CD4-positive, alpha-beta T cell treated with Interleukin-10 for 1 hour (primary cell): Measurements from ENCODE around the gene RAB36.

Experiments
- DNase-seq: peaks from one replicate; pipeline ENCODE4 v3.0.0-alpha.2; 2020

Gene RAB36

DNA sequence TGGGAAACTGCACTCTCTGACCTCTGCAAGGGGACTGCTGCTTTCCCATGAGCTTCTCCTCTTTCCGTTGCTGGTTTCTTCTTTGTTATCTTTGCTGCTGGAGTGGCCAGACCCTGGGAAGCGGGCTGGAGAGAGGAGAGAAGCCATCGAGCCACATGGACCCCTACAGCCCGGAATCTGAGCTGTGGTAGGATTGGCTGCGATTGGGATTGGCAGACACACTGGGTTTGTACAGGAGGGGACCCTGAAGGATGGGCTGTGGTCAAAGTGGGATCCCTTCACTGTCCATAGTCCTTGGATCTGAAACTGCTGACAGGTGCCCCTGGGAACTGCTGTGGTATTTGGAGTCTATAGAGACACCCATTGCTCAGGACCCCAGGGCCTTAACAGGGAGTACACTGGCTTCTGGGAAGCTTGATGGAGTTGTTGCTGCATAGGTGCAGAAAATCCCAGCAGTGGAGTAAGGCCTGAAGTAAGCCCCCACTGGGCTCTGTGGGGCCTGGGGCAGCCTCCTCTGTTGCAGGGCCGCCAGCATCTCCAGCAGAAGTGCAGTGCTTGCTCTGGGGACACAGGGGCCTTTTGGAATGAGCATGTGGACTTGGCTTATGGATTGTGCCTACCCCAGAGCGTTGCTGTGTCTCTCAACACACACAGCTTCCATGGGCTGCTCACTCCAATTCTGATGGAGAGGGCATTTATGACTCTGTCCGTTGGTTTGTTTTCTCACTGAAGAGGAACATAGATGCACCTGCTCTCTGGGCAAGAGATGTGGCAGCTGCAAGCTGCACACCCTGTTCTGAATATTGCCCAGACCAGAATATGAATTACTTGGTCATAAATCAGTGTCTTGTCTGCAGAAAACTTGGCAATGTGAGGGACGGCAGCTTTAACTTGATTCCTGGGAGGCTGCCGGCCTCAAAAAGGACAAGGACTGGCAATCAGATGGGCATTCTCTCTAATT, 67.1 kb downstream of the RAB36 start:
- DNase-seq = no peak

DNA sequence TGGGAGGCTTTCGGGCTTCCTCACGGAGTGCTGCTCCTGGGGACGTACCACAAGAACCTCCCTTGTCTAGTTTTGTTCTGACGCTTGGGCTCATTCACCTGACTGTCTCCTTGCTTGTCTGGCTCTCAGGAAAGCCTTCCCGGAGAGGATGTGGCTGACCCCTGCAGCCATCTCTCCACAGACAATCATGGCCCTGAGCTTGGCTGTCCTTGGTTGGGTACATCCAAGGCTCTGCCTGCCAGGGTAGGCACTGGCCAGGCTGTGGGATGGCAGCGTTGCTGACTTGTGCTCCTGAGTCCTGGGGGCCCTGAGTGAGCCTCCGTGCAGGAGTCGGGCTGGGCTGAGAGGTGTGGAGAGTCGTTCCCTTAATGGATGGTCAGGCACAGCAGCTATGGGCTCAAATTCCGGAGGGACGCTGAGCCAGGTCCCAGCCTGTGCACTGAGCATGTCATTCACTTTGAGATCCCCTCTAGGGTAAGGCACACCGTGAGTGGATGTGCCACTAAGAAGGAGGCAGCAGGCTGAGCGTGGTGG, 67.8 kb downstream of the RAB36 start:
- no peak for DNase-seq

DNA sequence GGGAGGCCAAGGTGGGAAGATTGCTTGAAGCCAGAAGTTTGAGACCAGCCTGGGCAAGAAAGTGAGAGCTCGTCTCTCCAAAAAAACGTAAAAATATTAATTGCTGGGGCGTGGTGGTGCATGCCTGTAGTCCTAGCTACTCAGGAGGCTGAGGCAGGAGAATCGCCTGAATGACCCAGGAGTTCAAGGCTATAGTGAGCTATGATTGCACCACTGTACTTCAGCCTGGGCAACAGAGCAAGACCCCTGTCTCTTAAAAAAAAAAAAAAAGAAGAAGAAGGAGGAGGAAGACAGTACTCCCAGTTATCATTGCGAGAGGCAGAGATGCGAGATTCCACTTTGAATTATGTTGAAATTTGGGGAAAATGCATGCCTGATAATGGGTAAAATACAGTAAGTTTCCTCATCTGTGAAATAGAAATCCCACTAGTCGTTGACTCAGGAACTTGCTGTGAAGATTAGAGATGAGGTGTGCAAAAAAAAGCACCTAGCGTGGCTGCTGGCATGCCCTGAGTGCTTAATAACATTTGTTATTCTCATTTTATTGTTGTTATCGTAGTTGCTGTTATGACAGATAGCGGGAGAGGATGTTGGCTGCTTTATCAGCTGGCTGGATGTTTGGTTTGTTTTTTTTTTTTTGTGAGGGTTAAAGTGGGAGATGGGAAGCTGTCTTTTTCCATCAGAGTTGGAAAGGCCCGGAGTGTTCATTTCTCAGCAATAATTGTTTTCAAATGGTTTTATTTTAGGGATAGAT, 68.5 kb downstream of the RAB36 start:
- DNase-seq = no peak
